GM18517 (cell line): Measurements from ENCODE around the gene PRKCG.
A peak's percentile ranks its signal among the peaks of the same experiment; 100 is the strongest.

Experiments
- ATAC-seq: cut with Tn5 transposase; IDR thresholded peaks from one replicate; pipeline ENCODE4 v1.9.1; 2021; ENCODE audit warnings: mild to moderate bottlenecking, moderate library complexity; ENCODE audit not compliant: unreplicated experiment

Gene PRKCG

GRCh38 chr19:53871454-53871853 is 10.5 kb upstream of the PRKCG start:
- ATAC-seq: no peak

DNA sequence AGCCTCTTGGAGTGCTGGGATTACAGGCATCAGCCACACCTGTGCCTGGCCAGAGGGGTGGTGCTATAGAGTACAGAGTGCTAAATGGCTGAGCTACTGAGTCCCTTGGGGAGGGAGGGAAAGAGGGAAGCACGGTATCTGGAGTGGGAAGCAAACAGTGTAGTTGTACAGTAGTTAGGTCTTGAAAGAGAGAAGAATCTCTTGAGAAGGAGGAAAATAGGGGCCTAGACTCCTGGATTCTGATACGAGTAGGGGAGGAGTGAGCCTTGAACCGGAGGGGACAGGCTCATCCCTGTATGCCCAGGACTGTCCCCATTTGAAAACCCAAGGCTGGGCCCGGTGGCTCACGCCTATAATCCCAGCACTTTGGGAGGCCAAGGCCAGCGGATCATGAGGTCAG is 9.2 kb upstream of the PRKCG start:
- ATAC-seq: no peak

DNA sequence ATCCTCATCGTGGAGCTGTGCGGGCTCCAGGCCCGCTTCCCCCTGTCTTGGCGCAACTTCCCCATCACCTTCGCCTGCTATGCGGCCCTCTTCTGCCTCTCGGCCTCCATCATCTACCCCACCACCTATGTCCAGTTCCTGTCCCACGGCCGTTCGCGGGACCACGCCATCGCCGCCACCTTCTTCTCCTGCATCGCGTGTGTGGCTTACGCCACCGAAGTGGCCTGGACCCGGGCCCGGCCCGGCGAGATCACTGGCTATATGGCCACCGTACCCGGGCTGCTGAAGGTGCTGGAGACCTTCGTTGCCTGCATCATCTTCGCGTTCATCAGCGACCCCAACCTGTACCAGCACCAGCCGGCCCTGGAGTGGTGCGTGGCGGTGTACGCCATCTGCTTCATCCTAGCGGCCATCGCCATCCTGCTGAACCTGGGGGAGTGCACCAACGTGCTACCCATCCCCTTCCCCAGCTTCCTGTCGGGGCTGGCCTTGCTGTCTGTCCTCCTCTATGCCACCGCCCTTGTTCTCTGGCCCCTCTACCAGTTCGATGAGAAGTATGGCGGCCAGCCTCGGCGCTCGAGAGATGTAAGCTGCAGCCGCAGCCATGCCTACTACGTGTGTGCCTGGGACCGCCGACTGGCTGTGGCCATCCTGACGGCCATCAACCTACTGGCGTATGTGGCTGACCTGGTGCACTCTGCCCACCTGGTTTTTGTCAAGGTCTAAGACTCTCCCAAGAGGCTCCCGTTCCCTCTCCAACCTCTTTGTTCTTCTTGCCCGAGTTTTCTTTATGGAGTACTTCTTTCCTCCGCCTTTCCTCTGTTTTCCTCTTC is 8.0 kb upstream of the PRKCG start:
- ATAC-seq: no peak

DNA sequence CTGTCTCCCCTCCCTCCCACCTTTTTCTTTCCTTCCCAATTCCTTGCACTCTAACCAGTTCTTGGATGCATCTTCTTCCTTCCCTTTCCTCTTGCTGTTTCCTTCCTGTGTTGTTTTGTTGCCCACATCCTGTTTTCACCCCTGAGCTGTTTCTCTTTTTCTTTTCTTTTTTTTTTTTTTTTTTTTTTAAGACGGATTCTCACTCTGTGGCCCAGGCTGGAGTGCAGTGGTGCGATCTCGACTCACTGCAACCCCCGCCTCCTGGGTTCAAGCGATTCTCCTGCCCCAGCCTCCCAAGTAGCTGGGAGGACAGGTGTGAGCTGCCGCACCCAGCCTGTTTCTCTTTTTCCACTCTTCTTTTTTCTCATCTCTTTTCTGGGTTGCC is 7.4 kb upstream of the PRKCG start:
- ATAC-seq: no peak

- no peak for ATAC-seq
Measured at GRCh38 chr19:53875602-53876325, 6.2 kb upstream of the PRKCG start.

GRCh38 chr19:53876651-53877224 is 5.3 kb upstream of the PRKCG start:
- ATAC-seq: no peak

DNA sequence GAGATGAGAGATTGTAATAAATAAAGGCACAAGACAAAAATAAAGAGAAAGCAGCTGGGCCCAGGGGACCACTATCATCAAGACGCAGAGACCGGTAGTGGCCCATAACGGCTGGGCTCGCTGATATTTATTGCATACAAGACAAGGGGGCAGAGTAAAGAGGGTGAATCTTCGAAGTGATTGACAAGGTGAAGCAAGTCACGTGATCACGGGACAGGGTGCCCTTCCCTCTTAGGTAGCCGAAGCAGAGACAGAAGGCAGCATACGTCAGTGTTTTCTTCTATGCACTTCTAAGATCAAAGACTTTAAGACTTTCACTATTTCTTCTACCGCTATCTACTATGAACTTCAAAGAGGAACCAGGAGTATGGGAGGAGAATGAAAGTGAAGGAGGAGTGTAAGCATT is 4.6 kb upstream of the PRKCG start:
- ATAC-seq: no peak

GRCh38 chr19:53878776-53879139 is 3.2 kb upstream of the PRKCG start:
- no peak for ATAC-seq

GRCh38 chr19:53879140-53880081 is 2.6 kb upstream of the PRKCG start:
- peak; percentile 61 for ATAC-seq

GRCh38 chr19:53880711-53881481 is 1.1 kb upstream of the PRKCG start:
- ATAC-seq: no peak

GRCh38 chr19:53882391-53883050 is 524 bp downstream of the PRKCG start:
- ATAC-seq: no peak

DNA sequence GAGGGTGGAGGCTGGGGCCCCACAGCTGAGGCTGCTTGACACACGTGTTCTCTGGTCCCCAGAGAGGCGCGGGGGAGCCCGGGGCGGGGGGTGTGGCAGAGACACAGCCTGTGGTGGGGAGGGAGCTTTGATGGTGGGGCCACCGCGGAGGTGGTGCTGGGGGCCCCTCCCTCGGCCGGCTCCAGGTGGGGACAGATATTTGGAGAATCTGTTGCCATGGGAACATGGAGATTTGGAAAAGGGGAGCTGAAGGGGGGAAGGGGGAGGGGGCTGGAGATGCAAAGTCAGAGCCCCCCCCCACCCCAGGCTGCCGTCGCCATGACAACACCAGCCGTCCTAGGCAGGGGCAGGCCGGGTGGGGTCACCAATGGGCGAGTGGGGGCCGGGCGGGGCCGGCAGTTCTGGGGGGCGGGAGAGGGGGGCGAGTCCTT is 1.2 kb downstream of the PRKCG start:
- no peak for ATAC-seq

GRCh38 chr19:53883741-53884140 is 1.7 kb downstream of the PRKCG start:
- no peak for ATAC-seq

DNA sequence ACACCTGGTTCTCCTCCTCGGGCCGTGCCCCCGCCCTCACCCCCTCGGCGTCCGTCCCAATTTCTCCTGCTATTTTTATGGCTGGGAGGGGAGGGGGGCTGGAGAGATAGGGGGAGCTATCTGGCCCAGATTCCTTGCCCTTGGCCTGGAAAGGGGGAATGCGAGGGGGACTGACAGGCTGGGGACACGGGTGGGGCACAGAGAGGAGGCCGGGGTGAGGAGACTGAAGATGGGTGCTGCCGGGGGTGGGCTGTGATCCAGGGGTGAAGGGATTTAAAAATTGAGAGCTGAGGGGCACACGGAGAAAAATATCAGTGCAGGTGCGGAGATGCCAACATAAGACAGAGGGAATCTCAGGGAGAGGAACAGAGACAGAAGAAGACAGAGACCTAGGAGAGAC is 2.3 kb downstream of the PRKCG start:
- no peak for ATAC-seq

GRCh38 chr19:53885036-53885435 is 3.0 kb downstream of the PRKCG start:
- no peak for ATAC-seq

DNA sequence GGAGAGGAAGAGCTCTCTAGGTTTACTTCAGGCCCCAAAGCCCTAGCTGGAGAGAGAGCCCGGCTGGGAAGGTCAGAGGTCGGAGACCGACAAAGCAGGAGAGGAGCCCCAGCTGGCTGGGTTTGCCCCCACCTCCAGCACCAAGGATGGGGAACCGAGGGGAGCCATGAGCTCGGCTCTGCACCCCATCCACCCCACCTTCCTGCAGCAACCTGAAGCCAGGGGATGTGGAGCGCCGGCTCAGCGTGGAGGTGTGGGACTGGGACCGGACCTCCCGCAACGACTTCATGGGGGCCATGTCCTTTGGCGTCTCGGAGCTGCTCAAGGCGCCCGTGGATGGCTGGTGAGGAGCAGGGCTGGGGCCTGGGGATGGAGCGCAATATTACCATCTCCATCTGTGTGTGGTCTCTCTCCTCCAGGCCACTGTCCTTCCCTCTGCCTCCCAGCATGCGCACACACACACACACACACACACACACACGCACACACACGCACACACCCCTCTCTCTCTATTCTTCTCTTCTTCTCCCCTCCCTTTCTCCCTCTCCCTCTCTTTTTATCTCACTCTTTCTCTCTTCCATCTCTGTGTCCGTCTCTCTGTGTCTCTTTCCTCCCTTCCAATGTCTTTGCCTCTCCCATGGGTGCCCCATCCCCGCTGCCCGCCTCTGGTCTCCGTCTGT is 10.4 kb downstream of the PRKCG start:
- no peak for ATAC-seq

DNA sequence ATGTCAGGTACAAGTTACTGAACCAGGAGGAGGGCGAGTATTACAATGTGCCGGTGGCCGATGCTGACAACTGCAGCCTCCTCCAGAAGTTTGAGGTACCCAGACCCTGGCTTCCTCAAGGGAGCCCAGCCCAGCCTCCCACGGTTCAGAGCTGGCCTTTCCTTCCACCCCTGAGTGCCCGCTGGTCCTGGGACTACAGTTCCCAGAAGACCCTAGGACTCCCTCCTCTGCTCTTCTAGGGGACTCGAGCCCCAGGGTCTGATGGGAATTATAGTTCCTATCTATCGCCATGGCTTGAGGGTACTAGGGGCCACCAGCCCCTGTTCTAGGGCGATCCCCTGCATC is 11.0 kb downstream of the PRKCG start:
- no peak for ATAC-seq

DNA sequence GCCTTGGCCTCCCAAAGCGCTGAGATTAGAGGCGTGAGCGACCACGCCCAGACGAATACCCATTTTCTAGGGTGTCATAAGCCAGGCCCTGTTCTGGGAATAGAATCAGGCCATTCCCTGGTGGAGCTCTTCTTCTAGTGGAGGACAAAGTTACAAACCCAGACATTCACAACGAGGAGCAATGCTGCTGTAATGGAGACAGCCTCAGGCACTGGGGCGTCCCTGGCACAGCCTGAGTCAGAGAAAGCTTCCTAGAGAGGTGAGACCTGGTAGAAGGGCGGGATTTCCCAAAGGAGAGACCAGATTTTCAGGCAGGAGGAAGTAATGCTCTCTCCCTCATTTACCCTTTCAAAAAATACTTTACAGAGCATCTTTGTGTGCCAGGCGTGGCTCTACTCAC is 12.7 kb downstream of the PRKCG start:
- ATAC-seq: no peak

- ATAC-seq: no peak
Measured at GRCh38 chr19:53896682-53897081, 14.7 kb downstream of the PRKCG start.
